Hippocampal formation (tissue), 2 donors: ENCODE data around the gene NFIX.

Experiments
- DNase-seq, 2 donors: peaks; one replicate each; lab custom pipeline; 2025; lab: John Stamatoyannopoulos, UW

NFIX gene

DNA sequence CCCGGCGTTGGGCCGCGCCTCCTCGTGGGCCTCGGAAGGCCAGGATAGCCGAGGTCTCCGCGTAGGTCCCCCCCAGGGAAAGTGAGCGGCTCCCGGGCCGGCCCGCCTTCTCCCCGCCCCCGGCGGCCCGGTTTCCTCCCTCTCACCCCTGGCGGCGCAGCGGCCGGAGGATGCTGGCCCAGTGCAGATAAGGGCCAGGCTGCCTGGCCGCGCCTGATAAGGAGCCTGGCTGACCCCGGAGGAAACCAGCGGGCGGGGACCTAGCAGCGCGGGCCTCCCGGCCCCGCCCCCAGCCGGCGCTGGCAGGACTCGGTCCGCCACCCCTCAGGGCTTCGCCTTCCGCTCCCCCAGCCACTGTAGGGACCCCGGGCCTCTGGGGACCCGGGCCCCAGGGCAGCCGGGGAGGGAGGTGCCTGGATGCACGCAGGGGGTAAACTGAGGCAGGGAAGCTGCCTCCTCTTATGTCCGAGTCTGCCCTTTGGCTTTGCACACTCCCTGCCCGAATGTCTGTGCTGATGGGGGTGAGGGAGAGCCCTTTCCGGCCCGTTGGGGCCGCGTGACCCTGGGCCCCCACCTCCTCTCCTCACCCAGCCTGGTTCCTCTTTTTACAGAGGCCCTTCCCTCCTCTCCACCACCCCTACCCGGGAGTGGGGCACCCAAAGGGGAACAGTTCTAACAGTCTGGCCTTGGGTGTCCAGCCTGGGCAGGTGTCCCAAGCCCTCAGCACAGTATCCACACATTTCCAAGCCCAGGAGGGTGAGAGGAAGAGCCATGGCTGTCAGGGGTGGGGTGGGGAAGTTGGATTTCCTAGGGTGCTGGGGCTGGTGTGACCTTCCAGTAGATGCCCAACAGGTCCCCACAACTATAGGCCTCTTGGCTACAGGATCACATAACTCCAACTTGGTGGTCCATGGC, 107.6 kb downstream of the NFIX start, which contains the start of gene LYL1:
LYL1 (minus strand) TSS at position 193 of the 915 bp plus-strand sequence. CDS start 1,687 bp downstream, outside the sequence.
- no peak for DNase-seq

DNA sequence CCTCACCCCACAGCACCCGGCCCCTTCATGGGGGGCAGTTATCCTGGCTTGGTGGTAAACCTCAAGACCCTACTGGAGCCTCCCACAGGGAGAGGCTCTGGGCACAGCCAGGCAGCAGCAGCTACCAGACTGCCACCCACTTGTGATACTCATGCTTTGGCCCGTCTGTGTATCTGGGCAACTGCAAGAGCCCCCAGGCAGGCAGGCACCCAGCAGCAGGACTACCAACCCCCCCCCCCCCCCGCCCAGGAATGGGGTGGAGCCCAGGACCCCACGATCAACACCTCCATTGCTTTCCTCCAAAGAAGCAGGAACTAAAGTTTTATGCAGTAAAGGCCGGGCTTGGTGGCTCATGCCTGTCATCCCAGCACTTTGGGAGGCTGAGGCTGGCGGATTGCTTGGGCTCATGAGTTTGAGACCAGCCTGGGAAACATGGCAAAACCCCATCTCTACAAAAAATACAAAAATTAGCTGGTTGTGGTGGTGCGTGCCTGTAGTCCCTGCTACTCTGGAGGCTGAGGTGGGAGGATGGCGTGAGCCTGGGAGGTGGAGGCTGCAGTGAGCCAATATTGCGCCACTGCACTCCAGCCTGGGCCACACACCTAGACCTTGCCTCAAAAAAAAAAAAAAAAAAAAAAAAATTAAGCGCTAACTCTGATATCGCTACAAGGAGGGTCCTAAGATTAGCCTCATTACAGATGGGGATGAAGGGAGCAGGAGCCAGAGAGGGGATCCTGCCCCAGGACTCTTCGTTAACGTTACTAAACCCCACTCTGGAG, 108.5 kb downstream of the NFIX start:
- no peak for DNase-seq

DNA sequence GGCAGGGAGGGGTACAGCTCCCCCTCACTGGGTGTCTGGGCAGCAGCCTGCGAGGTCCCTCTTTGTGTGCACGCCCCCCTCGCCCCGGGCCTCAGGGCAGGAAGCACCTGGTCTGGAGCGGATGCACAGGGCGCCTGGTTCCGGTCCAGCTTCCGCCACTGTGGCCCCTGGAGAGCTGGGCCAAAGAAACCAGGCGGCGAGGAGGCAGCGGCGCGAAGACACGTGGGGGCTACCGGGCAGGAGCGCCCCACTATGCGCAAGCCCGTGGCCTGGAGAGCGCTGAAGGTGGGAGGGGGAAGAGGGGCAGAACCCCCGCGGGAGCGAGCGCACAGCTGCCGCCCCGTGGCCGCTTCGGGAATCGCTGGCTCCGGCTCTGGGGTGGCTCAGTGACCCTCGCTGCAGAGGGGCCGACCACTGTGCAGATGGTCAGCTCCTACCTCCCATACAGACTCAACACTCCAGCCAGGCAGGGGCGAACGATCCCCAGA, 109.1 kb downstream of the NFIX start:
- DNase-seq, result no peak

DNA sequence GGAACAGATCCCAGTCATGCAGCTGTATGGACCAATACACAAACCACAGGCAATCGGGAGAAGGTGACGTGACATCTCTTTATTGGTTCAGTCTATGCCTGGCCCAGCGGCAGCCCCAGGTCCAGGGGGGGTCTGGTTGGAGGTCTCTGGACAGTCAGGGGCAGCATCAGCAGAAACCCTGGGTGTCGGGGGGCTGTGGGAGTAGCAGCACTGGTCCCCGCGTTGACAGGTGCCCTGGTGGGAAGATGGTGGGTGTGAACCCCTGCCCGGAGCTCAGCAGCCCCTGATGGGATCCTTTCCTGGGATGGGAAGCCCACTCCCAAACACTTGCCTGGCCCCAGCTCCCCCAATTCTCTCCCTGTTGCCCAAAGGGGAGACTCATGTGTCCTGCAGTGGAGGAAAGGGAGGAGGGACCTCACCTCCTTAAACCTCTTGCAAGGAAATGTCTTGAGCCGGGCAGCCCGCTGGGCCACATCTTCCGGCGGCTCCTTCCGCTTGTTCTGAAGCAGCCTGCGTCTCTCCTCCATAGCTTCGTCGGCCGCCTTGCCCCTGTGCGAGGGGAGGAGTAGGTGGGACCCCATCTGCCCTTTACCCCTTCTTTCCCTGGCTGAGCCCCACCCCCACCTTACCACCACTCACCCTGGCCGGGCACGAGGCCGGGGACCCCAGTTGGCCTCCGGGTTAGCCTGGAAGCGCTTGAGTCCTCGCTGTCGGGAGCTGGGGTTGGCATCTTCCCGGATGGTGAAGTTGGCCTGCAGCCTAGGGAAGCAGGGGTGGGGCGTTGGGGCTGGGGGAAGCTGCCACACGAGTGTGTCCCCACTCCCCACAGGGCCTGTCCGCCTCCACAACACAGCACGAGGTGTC, 109.8 kb downstream of the NFIX start:
- DNase-seq, result no peak

DNA sequence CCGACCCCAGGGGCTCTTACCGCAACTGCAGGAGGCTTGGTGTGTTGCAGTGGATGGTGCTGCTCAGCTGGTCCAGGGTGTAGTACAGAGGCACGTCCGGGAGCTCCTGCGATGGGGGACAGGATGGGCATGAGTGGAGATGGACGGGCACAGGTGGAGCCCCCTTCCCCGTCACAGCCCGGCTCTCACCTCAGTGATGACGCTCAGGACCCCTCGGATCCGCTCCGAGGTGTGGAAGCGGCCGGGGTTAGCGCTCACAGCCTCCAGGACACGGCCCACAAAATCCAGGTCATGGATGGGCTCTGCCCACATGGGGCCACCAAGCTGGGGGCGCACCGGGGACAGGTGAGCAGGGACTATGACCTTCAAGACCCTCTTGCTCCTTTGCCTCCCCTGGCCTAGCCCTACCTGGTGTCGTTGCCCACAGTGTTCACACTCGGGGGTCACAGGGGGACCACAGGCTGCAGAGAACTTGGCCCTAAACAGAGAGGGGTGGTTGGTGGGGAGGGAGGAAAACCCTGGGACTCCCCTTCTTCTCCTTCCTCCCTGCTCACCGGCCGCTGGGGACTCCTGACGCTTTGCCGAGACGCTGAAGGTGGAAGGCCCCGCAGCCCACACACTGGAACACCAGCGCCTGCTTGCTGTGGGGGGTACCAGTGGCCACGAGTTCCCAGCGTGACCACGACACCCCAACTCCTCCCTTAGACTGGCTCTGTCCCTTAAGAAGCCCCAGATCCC, 114.3 kb downstream of the NFIX start:
- no peak for DNase-seq

DNA sequence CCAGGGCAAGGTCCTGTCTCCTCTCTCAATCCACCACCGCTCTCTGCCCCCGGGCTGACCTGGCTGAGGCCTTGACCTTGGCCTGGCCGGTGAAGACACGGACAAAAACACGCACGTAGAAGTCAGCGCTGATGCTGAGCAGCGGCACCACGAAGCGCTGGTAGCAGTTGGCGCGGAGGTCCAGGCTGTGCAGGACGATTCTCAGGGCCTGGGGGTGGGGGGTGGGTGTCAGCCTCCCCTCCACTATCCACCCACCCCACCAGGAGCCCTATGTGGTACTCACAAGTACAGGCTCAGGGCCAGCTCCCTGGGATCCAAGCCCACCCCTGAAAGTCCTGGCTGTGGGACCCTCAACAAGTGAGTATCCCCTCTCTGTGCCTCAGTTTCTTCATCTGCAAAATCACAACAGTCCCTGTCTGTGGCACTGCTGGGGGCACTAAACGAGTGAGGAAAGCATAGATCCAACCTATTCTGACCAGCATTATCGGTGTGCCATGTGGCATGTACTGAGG, 114.9 kb downstream of the NFIX start:
- no peak for DNase-seq

DNA sequence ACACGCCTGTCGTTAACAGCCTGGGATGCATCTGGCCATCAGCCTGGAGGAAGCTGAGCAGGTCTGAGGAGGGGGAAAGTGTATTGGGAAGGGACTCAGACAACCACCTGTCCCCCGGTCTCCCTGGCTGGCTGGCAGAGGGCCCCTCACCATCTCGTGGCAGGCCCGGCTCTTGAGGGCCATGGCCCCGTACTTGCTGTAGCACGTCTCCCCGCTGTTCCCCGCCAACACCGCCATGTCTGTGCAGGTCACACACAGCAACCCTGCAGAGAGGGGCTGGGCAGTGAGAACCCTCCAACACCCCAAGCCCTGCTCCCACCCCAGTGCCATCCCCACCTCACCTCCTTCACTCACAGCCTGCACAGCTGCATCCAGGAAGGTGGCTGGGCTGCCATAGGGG, 117.3 kb downstream of the NFIX start:
- DNase-seq, result no peak

DNA sequence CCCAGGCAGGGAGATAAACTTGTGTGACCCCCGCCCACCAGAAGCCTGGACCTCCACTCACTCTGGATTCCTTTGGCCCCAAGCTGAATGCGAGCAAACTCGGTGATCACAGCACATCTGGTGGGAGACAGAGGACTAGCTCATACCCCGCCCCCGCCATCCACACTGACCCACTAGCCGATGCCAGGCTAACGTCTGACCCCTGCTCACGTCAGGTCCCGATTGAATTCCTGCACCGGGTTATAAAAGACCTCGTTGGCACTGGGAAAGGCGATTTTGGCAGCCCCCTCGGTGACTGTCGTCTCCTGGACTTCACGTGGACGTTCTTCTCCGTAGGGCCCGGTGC, 120.6 kb downstream of the NFIX start:
- DNase-seq, result no peak

DNA sequence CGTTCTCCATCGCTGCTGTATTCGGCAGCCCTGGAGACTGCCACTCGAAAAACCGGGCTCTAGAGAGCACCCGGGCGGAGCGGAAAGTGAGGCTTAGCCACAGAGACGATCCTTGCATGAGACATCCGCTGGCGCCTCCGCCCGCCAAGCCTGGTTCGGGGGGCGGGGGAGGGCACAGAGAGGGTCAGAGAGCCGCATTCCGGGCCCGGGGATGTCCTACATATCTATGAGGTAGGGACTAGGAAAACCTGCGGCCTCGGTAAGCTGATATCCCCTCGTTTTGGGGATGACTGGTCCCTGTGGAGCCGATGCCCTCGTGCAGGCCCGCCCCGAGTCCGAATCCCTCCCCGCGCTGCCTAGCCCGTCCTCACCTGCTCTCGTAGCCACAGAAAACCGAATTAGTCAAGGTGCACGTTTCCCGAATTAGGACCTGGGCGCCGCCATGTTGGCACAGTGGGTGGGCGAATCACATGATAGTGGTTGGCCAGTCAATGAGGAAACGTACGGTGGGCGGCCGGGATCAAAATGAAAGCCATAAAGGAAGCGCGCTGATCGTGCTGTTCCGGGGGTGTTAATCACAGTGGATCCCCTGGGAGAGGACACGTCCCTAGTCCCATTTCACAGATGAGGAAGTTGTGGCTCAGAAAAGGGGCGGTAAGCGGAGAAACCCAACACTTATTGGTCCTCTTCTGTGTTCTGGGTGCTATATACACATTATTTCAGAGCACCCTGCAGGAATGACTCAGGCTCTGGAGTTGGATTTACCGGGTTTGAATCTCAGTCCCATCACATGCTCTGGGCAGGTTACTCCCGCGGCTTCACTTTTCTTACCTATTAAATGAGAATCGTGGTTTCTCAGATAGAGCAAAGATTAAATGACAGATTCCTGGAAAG, 121.3 kb downstream of the NFIX start, which contains the start of gene TRMT1:
TRMT1 (minus strand) TSS at position 459 of the 894 bp plus-strand sequence; CDS start at position 118, 341 bp downstream.
- peak in 1 of 2 donors; percentile 87 for DNase-seq

DNA sequence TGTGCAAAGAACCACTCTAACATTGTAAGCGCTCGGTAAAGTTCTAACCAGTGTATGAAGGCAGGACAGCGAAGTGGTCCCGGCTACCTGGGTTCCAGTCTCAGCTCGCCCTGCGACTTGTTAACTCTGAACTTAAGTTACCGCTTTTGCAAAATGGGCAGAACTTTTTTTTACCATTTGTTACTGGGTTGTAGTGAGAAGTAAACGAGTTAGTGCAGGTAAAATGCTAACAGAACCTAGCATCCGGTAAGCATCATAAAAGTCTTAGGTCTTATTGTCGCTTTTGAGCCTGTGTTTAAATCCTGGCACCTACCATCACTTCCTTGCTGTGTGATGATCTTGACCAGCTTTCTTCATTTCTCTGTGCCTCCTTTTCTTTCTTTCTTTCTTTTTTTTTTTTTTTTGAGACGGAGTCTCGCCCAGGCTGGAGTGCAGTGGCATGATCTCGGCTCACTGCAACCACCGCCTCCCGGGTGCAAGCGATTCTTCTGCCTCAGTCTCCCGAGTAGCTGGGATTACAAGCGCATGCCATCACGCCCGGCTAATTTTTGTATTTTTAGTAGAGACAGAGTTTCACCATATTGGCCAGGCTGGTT, 122.0 kb downstream of the NFIX start:
- no peak for DNase-seq

DNA sequence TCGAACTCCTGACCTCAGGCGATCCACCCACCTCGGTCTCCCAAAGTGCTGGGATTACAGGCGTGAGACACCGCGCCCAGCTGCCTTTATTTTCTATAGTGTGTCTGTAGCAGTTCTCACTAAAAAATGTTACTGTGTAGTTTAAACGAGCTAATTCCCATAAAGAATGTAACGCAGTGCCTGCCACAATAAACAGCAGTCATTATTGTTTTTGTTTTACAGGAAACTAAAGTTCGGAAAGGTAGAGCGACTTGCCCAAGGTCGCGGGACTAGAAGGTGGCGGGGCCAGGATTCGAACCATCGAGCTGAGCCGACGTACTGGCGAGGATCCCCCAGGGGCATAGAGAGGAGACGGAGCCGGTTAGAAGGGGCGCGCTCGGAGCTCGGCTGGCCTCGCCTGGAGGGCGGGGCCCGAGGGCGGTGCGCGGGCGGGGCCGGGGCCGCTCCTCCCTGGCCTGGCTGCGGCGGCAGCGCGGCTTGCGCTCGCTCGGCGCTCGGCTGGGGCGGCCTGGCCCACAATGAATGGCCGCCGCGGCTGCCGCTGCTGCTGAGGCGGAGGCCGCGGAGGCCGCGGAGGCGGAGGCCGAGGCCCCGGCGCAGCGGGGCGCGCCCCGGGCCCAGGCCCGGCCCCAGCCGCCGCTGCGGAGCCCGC, 122.6 kb downstream of the NFIX start, which contains the start of gene NACC1:
NACC1 (plus strand) TSS at position 493 of the 652 bp plus-strand sequence. CDS start 16,944 bp downstream, outside the sequence.
- DNase-seq, result peak; percentile 84 to 94

DNA sequence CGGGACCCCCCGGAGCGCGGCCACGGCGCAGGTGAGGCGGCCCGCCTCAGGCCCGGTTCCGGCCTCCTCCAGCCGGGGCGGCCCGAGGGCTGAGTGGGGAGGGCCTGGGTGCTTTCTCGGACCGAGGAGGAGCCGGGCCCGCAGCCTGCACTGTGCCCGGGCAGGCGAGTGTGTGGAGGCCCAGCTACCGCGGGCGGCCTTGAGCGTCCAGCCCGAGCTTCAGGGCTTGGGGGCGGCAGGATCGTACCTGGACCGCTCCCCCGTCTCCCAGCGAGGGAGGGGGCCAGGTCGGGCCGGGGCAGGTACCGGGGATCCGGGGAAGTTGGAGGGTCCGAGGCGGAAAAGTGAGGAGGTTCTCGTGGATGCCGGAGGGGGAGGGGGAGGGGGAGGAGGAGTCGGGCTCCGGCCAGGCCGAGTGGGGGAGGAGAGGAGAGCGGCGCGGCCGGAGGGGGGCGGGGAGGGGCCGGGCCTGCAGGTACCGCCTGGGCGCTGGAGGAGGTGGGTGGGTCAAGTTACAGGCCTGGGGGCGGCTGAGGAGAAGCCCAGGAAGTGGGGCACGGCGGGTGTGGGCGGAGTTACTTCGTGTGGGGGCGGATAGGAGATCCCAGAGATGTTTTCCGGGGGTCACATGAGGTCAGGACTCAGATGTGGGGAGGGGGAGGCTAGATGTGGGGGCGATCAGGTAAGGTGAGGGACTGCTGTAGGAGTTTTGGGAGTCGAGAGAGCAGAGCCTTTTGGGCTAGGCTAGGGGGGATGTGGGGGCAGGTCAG, 123.3 kb downstream of the NFIX start:
- DNase-seq, result no peak

DNA sequence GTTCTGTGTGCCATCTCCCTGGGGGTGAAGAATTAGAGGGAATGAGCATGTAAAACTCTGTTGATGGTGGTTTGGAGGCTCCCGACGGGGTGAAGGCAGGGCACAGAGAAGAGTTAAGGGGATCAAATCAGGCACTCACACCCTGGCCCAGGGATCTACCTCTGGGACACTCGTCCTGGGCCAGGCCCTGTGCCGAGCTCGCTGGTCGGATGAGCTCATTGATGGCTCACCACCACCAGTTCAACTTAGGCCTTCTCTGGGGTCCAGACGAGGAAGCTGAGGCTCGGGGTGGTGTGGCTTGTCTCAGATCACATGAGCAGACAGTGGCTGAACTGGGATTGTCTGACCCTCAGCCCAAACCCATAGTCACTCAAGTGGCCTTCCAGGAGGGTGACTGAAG, 124.4 kb downstream of the NFIX start:
- no peak for DNase-seq

DNA sequence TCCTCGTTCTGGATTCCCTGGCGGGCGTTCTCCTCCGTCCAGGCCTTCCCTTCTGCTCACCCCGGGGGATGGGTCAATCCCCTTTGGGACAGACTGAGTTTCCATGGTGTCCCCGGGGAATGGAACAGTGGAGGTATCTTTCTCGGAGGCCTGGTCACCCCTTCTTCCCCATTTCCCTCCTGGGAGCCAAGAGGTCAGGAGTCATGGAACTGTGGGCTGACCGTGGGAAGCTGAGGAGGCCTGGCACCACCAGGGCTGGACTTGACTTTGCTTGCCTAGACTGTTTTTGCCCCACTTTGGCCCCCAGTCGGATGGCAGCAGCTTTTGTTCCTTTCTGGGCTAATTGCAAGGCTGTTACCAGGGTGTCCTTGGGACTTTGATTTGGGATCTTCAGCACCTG, 124.8 kb downstream of the NFIX start:
- no peak for DNase-seq

DNA sequence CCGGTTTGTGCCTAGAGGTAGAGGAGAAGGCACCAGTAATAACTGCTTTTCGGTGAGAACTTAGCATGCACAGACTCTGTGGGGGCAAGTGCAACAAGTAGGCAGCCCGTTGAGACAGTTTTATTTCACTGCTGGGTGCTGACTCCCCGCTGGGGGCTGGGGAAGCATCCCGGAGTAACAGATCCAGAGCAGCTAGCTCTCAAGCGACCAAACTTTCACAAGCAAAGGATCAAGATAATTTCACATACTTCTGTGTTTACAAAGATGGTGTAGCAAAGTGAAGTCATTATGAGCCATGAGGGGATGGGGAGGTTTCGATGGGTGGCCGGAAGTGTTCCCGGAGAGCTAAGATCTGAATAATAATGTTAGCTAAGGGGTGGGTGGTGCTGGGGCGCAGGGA, 125.5 kb downstream of the NFIX start:
- DNase-seq, result no peak

DNA sequence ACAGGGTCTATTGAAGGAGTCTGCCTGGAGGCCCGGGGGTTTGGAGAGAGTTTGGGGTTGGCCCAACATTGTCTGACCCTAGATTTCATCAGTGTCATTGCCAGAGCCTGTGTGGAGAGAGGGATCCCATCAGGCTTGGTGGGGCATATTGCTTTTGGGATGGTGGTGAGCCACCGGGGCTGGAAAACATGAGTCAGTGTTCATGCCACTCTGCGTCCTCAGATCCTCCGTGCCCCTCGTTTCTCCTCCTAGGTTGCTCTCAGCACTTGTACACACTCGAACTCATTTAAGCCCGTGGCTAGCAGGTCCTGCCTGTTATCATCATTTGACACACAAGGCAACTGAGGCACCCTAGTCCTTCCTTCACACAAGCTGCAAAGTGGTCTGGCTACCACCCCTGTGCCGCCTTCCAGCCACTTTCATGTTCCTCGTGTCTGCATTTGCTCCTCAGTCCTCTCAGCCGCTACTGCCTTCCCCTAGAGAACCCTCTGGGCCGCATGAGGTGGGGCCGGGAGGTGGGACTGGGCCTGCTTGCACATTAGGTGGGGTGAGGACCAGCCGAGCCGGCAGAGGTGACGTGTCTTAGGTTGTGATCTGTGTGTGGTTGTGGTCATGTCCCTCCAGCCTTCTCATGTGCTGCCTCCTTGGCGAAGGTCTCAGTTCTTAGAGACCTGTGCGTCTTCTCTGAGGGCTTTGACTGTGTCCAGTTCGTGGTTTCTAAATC, 126.4 kb downstream of the NFIX start:
- no peak for DNase-seq

DNA sequence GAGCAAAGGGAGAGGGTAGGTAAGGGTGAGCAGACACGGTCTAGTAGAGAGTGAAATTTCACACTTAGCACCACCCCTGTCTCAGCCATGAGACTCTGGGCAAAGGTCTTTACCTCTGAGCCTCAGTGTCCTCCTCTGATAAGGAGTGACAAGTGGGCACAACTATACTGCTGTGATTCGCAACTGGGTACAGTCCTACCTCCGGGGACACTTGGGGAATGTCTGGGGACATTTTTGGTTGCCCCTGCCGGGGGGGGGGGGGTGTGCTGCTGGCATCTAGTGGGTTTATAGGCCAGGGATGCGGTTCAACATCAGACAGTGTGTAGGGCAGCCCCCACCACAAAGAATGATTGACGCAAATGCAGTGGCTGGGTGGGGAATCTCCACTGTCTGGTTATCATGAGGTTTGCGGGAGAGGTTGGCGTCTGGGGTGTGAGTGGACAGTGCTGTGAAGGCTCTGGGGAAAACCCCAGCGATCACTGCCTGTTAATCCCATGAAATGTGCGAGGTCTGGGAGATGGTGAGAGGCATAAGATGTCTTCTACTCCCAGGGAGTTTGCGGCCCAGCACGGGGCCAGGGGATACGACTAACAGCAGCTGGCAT, 127.1 kb downstream of the NFIX start:
- no peak for DNase-seq
